T-helper 2 cell treated with Interferon-gamma antibody and Interleukin-4, amounts not matched to agents 5 μg/mL and 100 μg/mL, for 36 hours (primary cell): ENCODE measurements around the gene TEX30.
"Not testable (repeated sequence)": the region's sequence is repeated elsewhere in the genome, so short reads cannot be mapped to it uniquely, and the experiment has no call there.

Experiments used
- DNase-seq: peaks from one replicate; pipeline ENCODE4 v3.0.0; 2021; ENCODE audit warnings: low spot score
- H3K27ac Mint-ChIP-seq: one replicate; pipeline ENCODE4 v1.8.0; 2021; ENCODE audit warnings: mild to moderate bottlenecking, mixed read lengths
- H3K27me3 Mint-ChIP-seq: one replicate; pipeline ENCODE4 v1.8.0; 2021; ENCODE audit warnings: low read depth, mixed read lengths
- H3K36me3 Mint-ChIP-seq: one replicate; pipeline ENCODE4 v1.8.0; 2021; ENCODE audit warnings: low read depth, mixed read lengths
- H3K4me1 Mint-ChIP-seq: one replicate; pipeline ENCODE4 v1.8.0; 2021; ENCODE audit warnings: low read depth, mixed read lengths
- H3K4me3 Mint-ChIP-seq: one replicate; pipeline ENCODE4 v1.8.0; 2022; ENCODE audit warnings: mild to moderate bottlenecking, moderate library complexity, mixed read lengths
- H3K9me3 Mint-ChIP-seq: one replicate; pipeline ENCODE4 v1.8.0; 2021; ENCODE audit warnings: mixed read lengths

TEX30 gene

DNA sequence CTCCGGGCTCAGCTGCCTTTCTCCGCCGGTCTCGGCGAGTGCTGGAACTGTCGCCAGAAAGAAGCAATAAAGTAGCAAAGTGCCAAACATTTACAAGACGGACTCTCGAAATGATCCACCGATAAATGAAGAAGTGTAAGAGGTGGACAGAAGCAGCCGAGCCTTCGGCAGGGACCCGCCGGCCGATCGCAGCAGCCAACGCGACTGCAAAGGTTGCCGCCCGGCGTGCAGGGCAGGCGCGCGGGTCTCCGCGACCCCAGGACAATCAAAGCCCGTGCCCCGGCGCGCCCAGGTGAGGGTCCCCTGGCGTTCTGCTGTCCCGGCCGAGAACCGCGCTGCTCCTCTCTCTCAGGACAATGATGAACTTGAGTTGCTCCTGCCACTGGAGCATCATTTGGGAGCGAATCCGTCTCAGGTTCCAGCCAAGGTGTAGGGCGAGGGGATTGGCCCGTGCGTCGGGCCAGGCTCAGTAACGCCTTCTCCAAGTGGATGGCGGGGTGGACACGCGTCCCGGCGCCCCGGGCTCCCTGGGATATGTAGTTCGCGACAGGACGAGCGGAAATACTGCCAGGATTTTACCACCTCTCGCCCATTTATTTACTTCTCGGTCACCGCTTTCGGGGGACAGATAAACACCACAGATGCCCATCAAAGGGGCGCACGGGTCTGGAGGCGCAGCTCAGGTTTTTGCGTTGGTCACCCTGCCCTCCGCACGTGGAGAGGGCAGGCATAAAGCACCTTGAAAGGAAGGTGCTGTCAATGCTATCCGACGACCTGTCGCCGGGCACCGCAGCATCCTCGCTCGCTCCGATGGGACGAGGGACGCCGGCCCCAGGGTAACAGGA, 25.2 kb upstream of the TEX30 start, which contains the start of the genes BIVM and POGLUT2:
TSS of gene BIVM (plus strand) at position 539 of the 845 bp plus-strand sequence. CDS start 8,149 bp downstream, outside the sequence.
TSS of gene POGLUT2 (minus strand) at position 396 of the 845 bp plus-strand sequence. CDS start at position 90, 306 bp downstream.
- H3K9me3 Mint-ChIP-seq = no peaks in the 10 kb centered on the region
- H3K4me1 Mint-ChIP-seq = peaks cover 38% of the 10 kb centered on the region
- DNase-seq = peak; percentile 88
- H3K27me3 Mint-ChIP-seq = no peaks in the 10 kb centered on the region
- peak within 1 kb of the TSS; percentile 92 for H3K4me3 Mint-ChIP-seq
- H3K36me3 Mint-ChIP-seq = peaks cover 12% of the 10 kb centered on the region
- peak within 1 kb of the TSS; percentile 91 for H3K27ac Mint-ChIP-seq

DNA sequence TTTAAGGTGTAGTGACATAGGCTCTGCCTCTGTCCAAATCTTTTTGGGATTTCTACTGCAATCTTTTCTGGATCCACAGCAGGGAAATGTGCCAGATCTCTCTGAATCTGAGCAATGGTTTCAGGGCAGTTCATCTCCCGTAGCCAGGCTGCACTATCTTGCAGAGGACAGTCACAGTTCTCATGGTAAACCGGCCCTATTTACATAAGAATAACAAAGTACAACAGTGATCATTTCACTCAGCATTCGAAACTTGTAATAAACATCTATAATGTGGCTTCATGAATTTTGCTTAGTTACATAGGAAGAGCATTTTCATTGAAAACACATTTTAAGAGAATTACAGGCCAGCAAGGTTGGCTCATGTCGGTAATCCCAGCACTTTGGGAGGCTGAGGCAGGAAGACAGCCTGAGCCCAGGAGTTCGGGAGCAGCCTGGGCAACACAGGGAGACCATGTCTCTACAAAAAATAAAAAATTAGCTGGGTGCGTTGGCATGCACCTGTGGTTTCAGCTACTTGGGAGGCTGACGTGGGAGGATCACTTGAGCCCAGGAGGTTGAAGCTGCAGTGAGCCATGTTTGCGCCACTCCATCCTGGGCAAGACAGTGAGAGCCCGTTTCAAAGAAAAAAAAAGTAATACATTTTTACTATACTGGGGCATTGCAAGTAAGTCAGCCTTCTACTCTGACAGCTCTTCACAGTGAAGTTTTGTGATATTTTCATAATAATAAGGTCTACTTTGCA, 20.2 kb upstream of the TEX30 start:
- Mint-ChIP-seq H3K27me3 (no peaks in the 10 kb centered on the region), H3K9me3 (no peaks in the 10 kb centered on the region), H3K4me3 (no peak overlapping the region), H3K4me1 (peaks cover 20% of the 10 kb centered on the region), H3K27ac (no peak overlapping the region), H3K36me3 (peaks cover 33% of the 10 kb centered on the region)
- DNase-seq = no peak

DNA sequence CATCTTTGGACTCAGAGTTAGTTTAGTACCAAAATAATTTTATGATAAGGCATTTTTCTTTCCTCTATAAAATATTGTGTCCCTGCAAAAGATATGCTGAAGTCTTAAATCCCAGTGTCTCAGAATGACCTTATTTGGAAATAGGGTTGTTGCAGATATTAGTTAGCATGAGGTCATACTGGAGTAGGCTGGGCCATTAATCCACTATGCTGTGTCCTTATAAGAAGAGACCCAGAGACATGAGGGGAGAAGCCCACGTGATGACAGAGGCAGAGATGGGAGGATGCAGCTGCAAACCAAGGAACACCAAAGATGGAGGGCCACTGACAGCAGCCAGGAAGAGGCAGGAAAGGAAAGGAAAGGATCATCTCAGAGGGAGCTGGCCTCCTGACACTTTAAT, 18.8 kb upstream of the TEX30 start:
- H3K4me3 Mint-ChIP-seq = no peak overlapping the region
- no peak overlapping the region for H3K27ac Mint-ChIP-seq
- no peak for DNase-seq
- no peaks in the 10 kb centered on the region for H3K9me3 Mint-ChIP-seq
- H3K36me3 Mint-ChIP-seq = peaks cover 43% of the 10 kb centered on the region
- no peaks in the 10 kb centered on the region for H3K27me3 Mint-ChIP-seq
- peaks cover 11% of the 10 kb centered on the region for H3K4me1 Mint-ChIP-seq

DNA sequence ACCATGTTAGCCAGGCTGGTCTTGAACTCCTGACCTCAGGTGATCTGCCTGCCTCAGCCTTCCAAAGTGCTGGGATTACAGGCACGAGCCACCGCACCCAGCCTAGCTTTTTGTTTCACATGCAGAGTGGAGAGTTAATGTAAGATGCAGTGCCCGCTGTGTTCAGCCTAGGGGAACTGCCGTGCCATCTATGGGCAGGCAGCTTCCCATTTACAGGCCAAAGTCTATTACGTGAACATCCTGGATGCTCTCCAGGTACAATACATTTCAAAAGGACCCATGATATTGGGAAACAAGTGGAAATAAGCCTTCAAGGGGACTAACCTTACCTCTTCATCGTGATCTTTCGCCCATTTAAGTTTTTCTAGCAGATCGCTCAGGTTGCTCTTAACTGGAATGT, 15.1 kb upstream of the TEX30 start:
- H3K4me3 Mint-ChIP-seq = no peak overlapping the region
- H3K27ac Mint-ChIP-seq = no peak overlapping the region
- no peaks in the 10 kb centered on the region for H3K27me3 Mint-ChIP-seq
- peaks cover 6% of the 10 kb centered on the region for H3K4me1 Mint-ChIP-seq
- no peak for DNase-seq
- no peaks in the 10 kb centered on the region for H3K9me3 Mint-ChIP-seq
- H3K36me3 Mint-ChIP-seq = peaks cover 58% of the 10 kb centered on the region

DNA sequence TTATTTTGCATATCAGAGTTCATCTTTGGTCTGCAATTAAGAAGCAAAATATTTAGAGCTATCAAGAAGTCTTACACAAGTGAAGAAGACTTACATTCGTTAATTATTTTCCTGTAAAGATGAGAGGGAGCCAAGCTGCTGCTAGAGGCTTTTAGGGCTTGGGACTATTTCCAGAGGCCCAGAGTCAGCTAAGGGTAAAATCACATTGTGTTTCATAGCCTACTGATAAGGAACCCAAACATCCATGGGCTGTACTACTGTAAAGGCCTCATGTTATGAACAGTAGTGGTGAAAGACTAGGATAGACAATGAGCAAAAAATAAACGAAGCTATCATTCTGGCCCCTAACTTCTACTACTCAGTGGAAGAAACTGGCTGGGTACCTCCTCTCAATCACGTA, 10.9 kb upstream of the TEX30 start:
- peaks cover 70% of the 10 kb centered on the region for H3K36me3 Mint-ChIP-seq

DNA sequence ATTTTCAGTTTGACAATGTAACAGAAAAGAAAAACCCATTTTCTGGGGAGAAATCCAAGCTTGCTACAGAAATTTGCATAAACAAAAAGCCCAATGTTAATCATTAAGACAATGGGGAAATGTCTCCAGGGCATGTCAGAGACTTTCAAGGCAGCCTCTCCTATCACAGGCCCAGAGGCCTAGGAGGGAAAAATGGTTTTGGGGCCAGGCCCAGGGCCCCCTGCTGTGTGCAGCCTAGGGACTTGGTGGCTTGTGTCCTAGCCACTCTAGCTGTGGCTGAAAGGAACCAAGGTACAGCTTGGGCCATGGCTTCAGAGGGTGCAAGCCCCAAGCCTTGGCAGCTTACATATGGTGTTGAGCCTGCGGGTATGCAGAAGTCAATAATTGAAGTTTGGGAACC, 8.0 kb upstream of the TEX30 start:
- Mint-ChIP-seq H3K27me3 (no peaks in the 10 kb centered on the region), H3K4me1 (peaks cover 42% of the 10 kb centered on the region), H3K9me3 (peaks cover 27% of the 10 kb centered on the region), H3K27ac (peak overlapping the region; percentile 98), H3K4me3 (no peak overlapping the region), H3K36me3 (peaks cover 55% of the 10 kb centered on the region)
- no peak for DNase-seq

More for the DNA sequence above, 10.9 kb upstream of the TEX30 start:
- Mint-ChIP-seq H3K9me3 (peaks cover 22% of the 10 kb centered on the region), H3K4me3 (no peak overlapping the region), H3K27me3 (no peaks in the 10 kb centered on the region), H3K4me1 (peaks cover 27% of the 10 kb centered on the region), H3K27ac (no peak overlapping the region)
- DNase-seq = no peak

DNA sequence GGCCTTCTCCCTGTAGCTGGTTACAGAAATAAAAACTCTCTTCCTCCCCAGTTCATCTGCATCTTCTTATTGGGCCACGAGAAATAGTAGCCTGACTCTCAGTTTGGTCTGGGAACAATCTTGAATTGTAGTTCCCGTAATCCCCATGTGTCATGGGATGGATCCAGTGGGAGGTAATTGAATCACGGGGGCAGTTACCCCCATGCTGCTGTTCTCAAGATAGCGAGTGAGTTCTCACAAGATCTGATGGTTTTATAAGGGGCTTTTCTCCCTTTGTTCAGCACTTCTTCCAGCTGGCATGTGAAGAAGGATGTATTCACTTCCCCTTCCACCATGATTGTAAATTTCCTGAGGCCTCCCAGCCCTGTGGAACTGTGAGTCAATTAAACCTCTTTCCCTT, 7.1 kb upstream of the TEX30 start:
- not testable (repeated sequence) for H3K27me3 Mint-ChIP-seq
- H3K27ac Mint-ChIP-seq = peak overlapping the region; percentile 98

DNA sequence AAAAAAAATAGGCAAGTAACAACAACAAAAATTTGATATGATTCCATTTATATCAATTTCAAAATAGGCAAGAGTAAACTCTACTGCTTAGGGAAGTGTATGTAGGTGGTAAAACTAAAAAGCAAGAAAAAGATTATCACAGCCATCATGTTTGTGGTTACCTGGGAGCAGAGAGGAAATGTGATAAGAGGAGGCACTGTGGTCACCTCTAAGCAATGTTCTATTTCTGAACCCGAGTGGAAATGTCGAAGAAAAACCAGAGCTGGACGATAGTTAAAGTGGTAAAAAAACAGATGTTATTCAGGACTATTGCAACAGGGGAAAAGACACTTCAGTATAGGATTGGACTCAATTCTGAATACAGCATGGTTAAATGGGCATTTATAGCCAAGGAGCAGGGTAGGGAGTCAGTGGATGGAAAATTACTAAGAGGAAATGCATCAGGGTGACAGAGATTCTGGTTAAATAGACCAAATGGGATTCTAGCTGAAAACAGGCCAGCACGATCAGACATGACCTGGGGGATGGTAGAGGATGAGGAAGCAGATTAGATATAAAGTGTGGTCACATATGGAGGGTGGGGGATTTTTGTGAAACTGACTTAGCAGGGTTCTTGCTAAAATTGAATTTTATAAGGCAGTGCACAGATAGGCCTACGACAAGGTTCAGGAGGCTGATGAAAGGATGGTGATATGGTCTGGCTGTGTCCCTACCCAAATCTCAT, 6.0 kb upstream of the TEX30 start:
- H3K4me1 Mint-ChIP-seq = peaks cover 54% of the 10 kb centered on the region
- peak overlapping the region; percentile 98 for H3K27ac Mint-ChIP-seq
- peaks cover 27% of the 10 kb centered on the region for H3K9me3 Mint-ChIP-seq
- H3K4me3 Mint-ChIP-seq = peak overlapping the region; percentile 77
- peak; percentile 76 for DNase-seq
- H3K27me3 Mint-ChIP-seq = no peaks in the 10 kb centered on the region
- H3K36me3 Mint-ChIP-seq = peaks cover 40% of the 10 kb centered on the region

More for the DNA sequence above, 7.1 kb upstream of the TEX30 start:
- H3K36me3 Mint-ChIP-seq = peaks cover 46% of the 10 kb centered on the region
- peaks cover 27% of the 10 kb centered on the region for H3K9me3 Mint-ChIP-seq
- peaks cover 47% of the 10 kb centered on the region for H3K4me1 Mint-ChIP-seq
- not testable (repeated sequence) for DNase-seq
- H3K4me3 Mint-ChIP-seq = peak overlapping the region; percentile 77

DNA sequence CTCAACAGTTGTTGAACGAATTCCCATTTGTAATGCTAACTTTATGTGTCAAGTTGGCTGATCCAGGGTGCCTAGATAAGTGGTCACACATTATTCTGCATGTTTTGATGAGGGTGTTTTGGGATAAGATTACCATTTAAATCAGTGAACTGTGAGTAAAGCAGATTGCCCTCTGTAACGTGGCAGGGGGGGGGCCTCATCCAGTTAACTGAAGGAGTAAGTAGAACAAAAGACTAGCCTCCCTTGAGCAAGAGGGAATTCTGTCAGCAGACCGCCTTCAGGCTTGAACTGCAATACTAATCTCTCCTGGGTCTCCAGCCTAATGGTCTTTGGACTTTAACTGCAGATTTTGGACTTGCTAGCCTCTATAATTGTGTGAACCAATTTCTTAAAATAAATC, 4.2 kb upstream of the TEX30 start:
- H3K27ac Mint-ChIP-seq = no peak overlapping the region
- H3K4me3 Mint-ChIP-seq = no peak overlapping the region
- peaks cover 32% of the 10 kb centered on the region for H3K36me3 Mint-ChIP-seq
- no peaks in the 10 kb centered on the region for H3K27me3 Mint-ChIP-seq
- H3K9me3 Mint-ChIP-seq = peaks cover 25% of the 10 kb centered on the region
- no peak for DNase-seq
- peaks cover 61% of the 10 kb centered on the region for H3K4me1 Mint-ChIP-seq

DNA sequence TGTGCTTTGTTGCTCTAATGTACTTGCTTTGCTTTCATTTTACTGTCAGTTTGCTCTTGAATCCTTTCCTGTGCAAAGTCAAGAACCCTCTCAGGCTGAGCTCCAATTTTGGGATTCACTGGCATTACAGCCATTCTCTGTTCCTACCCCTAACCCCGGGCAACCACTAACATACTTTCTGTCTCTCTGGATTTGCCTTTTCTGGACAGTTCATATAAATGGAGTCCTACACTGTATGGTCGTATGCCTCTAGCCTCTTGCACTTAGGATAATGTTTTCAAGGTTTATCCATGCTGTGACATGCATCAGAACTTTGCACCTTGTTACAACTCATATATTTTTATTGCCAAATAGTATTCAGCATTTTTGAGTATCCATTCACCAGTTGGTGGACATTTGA, 2.7 kb upstream of the TEX30 start:
- peaks cover 27% of the 10 kb centered on the region for H3K36me3 Mint-ChIP-seq
- H3K27ac Mint-ChIP-seq = no peak overlapping the region
- peaks cover 67% of the 10 kb centered on the region for H3K4me1 Mint-ChIP-seq
- peaks cover 14% of the 10 kb centered on the region for H3K9me3 Mint-ChIP-seq
- no peak overlapping the region for H3K4me3 Mint-ChIP-seq
- H3K27me3 Mint-ChIP-seq = no peaks in the 10 kb centered on the region
- DNase-seq = no peak

DNA sequence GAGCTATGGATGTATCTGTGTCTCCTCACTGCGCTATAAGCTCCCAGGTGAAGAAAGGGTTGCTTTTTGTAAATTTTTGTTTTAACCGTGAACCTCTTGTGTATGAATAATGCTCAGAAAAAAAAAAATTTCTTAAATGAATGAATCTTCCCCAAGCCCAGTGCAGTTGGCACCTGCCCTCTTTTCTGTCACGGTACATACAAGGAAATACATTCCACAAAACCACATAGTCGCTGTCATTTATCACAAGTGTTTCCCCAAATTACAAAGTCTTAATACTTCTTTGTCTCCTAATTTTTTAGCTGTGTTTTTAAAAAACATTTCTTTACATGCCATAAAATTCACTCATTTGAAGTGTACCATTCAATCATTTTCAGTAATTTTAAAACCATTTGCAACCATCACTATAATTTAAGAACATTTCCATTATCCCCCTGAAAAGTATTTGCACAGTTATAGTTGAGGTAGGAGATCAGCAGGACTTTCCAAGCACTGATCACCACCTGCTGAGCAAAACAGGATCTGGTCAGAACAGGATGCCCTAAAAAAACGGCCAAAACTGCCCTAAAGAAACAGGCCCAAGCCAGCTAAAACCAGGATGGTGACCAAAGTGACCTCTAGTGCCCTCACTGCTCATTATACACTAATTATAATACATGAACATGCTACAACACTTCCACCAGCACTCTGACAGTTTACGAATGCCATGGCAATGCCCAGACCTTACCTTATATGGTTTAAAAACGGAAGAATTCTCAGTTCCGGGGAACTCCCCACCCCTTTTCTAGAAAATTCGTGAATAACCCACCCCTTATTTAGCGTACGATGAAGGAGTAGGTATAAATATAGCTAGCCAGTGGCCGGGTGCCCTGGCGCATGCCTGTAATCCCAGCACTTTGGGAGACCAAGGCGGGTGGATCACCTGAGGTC, 1.3 kb upstream of the TEX30 start:
- Mint-ChIP-seq H3K36me3 (peaks cover 29% of the 10 kb centered on the region), H3K27me3 (no peaks in the 10 kb centered on the region), H3K4me1 (peaks cover 65% of the 10 kb centered on the region), H3K4me3 (peak overlapping the region; percentile 94), H3K27ac (peak overlapping the region; percentile 93), H3K9me3 (peaks cover 5% of the 10 kb centered on the region)
- DNase-seq = no peak

DNA sequence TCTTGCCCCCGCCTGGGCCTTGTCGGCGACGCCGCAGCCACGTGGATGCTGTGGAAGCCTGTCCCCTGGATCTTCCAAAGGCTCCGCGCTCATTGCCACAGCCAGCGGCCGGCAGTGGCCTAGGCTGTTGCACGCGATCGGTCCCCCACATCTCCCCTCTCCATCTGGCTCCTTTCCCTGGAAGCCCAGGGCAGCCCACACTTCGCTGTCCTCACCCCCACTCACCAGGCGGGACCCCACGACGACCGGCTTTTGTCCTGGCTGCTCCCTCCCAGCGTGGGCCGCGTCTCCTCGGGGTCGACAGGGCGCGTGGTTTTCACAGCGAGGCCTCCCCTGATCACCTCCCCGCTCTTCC, 605 bp upstream of the TEX30 start:
- Mint-ChIP-seq H3K4me3 (peak overlapping the region; percentile 94), H3K36me3 (peaks cover 31% of the 10 kb centered on the region), H3K27ac (peak overlapping the region; percentile 93), H3K9me3 (peaks cover 5% of the 10 kb centered on the region), H3K27me3 (no peaks in the 10 kb centered on the region), H3K4me1 (peaks cover 61% of the 10 kb centered on the region)
- no peak for DNase-seq

DNA sequence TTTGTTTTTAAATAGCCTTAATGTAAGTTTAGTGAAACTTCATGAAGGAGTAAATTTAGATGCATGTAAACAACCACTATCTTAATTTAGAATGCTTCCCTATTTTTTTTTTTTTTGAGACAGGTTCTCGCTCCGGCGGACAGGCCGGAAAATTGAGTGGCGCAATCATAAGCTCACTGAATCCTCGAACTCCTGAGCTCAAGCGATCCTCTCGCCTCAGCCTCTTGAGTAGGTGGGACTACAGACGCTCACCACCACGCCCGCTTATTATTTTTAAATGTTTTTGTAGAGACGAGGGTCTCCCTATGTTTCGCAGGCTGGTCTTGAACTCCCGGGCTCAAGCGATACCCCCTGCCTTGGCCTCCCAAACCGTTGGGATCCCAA, 1.6 kb downstream of the TEX30 start:
- Mint-ChIP-seq H3K4me3 (peak overlapping the region; percentile 94), H3K27me3 (no peaks in the 10 kb centered on the region), H3K27ac (peak overlapping the region; percentile 41), H3K36me3 (peaks cover 37% of the 10 kb centered on the region), H3K9me3 (no peaks in the 10 kb centered on the region), H3K4me1 (peaks cover 52% of the 10 kb centered on the region)
- no peak for DNase-seq
